Measurements from ENCODE around the gene CEP104. TPM values are rescaled to one million over a fixed set of nuclear protein-coding genes. Genes with fewer than 3 reads are reported as not detected.

CEP104 gene
- total and polyA plus RNA-seq, 9 of the 15 experiments (the other 6 are each of a cell fraction or from before 2014, with no cell fraction given) = 11.2 to 63.4 (median 42.6) TPM

DNA sequence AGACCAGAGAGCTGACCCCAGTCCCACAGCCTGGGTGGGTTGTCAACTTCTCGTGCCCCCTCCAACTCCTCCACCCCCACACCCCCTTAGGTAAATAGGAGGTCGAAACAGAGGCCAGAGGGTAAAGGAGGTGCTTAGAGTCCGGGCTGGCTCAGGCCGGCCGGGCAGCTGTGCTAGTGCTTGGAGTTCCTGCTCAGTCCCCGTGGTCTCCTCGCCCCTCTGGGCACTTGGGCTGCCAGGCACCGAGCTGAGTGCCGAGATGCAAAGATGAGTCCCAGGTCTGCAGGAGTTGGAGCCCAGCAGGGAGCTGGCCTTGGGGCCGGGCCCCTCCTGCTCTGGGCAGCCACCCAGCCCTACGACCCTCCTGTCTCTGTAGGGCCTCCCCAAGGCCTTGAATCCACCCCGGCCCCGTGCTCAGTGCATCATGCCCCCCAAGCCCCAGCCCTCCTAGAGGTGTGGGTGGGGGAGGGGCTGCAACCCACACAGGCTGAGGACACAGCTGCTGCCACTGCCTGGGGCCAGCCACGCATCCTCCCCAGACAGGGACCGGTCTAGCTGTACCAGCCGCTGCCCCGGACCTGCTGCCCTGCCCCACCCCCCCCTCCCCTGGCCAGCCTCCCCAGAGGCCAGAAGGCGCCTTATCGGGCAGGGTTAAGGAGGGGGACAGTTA lies 82.6 kb downstream of the CEP104 start (continued):
- no peak for TF ChIP-seq ZBTB1 (CRISPR knock-in tag; IDR thresholded peaks at IDR 0.05; ENCODE audit: borderline replicate concordance, low read depth)
- peak; percentile 39 for TF ChIP-seq FOSL1 (tag; conservative IDR thresholded peaks at IDR 0.05)
- no peak for TF ChIP-seq PREB (CRISPR knock-in tag; IDR thresholded peaks at IDR 0.05)
- TF ChIP-seq ZNF212 (CRISPR knock-in tag; IDR thresholded peaks at IDR 0.05) = no peak
- 0 out of 2 replicates have a peak, but pooled peaks have one; percentile 31 for TF ChIP-seq CHD2 (IDR thresholded peaks at IDR 0.05; ENCODE audit: low read depth, low read length)
- TF ChIP-seq SP2 (IDR thresholded peaks at IDR 0.05; ENCODE audit: extremely low read depth, low read depth, low read length, poor library complexity, severe bottlenecking) = no peak
- TF ChIP-seq GATAD2A (IDR thresholded peaks at IDR 0.05) = no peak
- no peak for TF ChIP-seq GTF2E2 (tag; IDR thresholded peaks at IDR 0.05)
- TF ChIP-seq FIP1L1 (IDR thresholded peaks at IDR 0.05; ENCODE audit: low read depth, low read length, poor library complexity, severe bottlenecking) = peak; percentile 26
- no peak for TF ChIP-seq CCAR2 (IDR thresholded peaks at IDR 0.05; ENCODE audit: low read depth, low read length)
- TF ChIP-seq RAD21 (CRISPR knock-in tag; conservative IDR thresholded peaks at IDR 0.05 in 1 of 2, IDR thresholded peaks at IDR 0.05 in 1 of 2) = no peak
- no peak for TF ChIP-seq ZNF764 (CRISPR knock-in tag; IDR thresholded peaks at IDR 0.05; ENCODE audit: low read depth)
- TF ChIP-seq, protein P1, sequence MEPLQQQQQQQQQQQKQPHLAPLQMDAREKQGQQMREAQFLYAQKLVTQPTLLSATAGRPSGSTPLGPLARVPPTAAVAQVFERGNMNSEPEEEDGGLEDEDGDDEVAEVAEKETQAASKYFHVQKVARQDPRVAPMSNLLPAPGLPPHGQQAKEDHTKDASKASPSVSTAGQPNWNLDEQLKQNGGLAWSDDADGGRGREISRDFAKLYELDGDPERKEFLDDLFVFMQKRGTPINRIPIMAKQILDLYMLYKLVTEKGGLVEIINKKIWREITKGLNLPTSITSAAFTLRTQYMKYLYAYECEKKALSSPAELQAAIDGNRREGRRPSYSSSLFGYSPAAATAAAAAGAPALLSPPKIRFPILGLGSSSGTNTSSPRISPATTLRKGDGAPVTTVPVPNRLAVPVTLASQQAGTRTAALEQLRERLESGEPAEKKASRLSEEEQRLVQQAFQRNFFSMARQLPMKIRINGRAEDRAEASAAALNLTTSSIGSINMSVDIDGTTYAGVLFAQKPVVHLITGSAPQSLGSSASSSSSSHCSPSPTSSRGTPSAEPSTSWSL (CRISPR knock-in tag; IDR thresholded peaks at IDR 0.05; ENCODE audit: borderline replicate concordance) = no peak
- no peak; the same call in 1 of the 2 replicates for TF ChIP-seq XRCC5 (IDR thresholded peaks at IDR 0.05; ENCODE audit: low read depth, low read length)
- TF ChIP-seq CGGBP1 (CRISPR knock-in tag; IDR thresholded peaks at IDR 0.05) = no peak
- TF ChIP-seq HINFP (tag; conservative IDR thresholded peaks at IDR 0.05; ENCODE audit: low read depth) = no peak
- no peak for TF ChIP-seq C11orf30 (IDR thresholded peaks at IDR 0.05; ENCODE audit: low read depth)
- TF ChIP-seq MBD2 (IDR thresholded peaks at IDR 0.05; ENCODE audit: borderline replicate concordance, low read depth) = no peak
- TF ChIP-seq FOXJ3 (CRISPR knock-in tag; IDR thresholded peaks at IDR 0.05) = no peak
- TF ChIP-seq CSDE1 (IDR thresholded peaks at IDR 0.05) = no peak
- no peak for TF ChIP-seq PCBP1 (IDR thresholded peaks at IDR 0.05; ENCODE audit: low read depth, low read length, poor library complexity, severe bottlenecking)
- no peak for TF ChIP-seq ZNF224 (CRISPR knock-in tag; IDR thresholded peaks at IDR 0.05)
- peak in 1 of 2 experiments; percentile 11; a peak in 1 of 4 replicates for TF ChIP-seq MAZ (CRISPR knock-in tag; conservative IDR thresholded peaks at IDR 0.05 in 1 of 2, IDR thresholded peaks at IDR 0.05 in 1 of 2)
- TF ChIP-seq NR3C1 (CRISPR knock-in tag; IDR thresholded peaks at IDR 0.05) = no peak
- TF ChIP-seq NONO (IDR thresholded peaks at IDR 0.05; ENCODE audit: low read depth in 2 of 2, low read length in 1 of 2) = no peak
